Heart right ventricle (tissue), 16 donors: ENCODE data around the gene MAPRE2. TPM values are rescaled to one million over a fixed set of nuclear protein-coding genes. Genes with fewer than 3 reads are reported as not detected.
A peak's percentile ranks its signal among the peaks of the same experiment; 100 is the strongest.

ENCODE experiments used
- ATAC-seq, 8 donors: fragments of 200-7000 bp; cut with Tn5 transposase; one replicate each; pipeline ENCODE4 v1.9.1; 2020; ENCODE audit warnings: mild to moderate bottlenecking in 8 of 8, moderate library complexity in 8 of 8, moderate number of reproducible peaks in 1 of 8
- DNase-seq, 2 donors: peaks; one replicate each; pipeline ENCODE4 v3.0.0-alpha.2; 2020
- H3K27ac ChIP-seq, 10 donors: fragments of 200-600 bp; sonication (generic) in 2 of 10; one replicate each; pipeline versions ENCODE4 v1.5.0 to v1.8.0; 2020 to 2022; ENCODE audit warnings: mild to moderate bottlenecking in 3 of 10
- H3K27me3 ChIP-seq, 7 donors: fragments of 200-600 bp; one replicate each; pipeline ENCODE4 v1.8.0; 2021 to 2022; ENCODE audit warnings: mild to moderate bottlenecking in 2 of 7
- H3K36me3 ChIP-seq, 9 donors: fragments of 200-600 bp; sonication (generic) in 1 of 9; one replicate each; pipeline versions ENCODE4 v1.5.0 to v1.8.0; 2020 to 2022; ENCODE audit warnings: mild to moderate bottlenecking in 2 of 9
- H3K4me1 ChIP-seq, 9 donors: fragments of 200-600 bp; sonication (generic) in 1 of 9; one replicate each; pipeline versions ENCODE4 v1.5.0 to v1.8.0; 2020 to 2022; ENCODE audit warnings: mild to moderate bottlenecking in 4 of 9
- H3K4me3 ChIP-seq, 10 donors: fragments of 200-600 bp; sonication (generic) in 2 of 10; one replicate each; pipeline versions ENCODE4 v1.5.0 to v1.8.0; 2020 to 2022; ENCODE audit warnings: mild to moderate bottlenecking in 7 of 10, moderate library complexity in 2 of 10
- H3K9me3 ChIP-seq, 11 donors: fragments of 200-600 bp in 10 of 11; sonication (generic) in 2 of 11; one replicate each; pipeline versions ENCODE4 v1.5.0 to v1.8.0; 2013 to 2022; ENCODE audit warnings: mild to moderate bottlenecking in 2 of 11, control low read depth in 1 of 11, moderate library complexity in 1 of 11
- WGBS, 2 donors: extraction: QIAGEN DNeasy Blood & Tissue Kit; methylation state at CpG; one replicate each; pipeline ENCODE4 v1.1.7; 2013; ENCODE audit warnings: inconsistent platforms in 1 of 2; 5-methylcytosine and 5-hydroxymethylcytosine counted together
- intact Hi-C, 10 donors: fragments of 100-400 bp; cut with DNase I; formaldehyde crosslinking; loops; one replicate each; pipeline versions ENCODE4 v1.11.1 to v1.14.2; 2022
- polyA plus RNA-seq, 2 donors: library from polyadenylated mRNA; stranded (reverse); fragments of 200-250 nt; gene quantifications; one replicate each; pipeline ENCODE4 v1.2.3, GENCODE V29; 2013
- total RNA-seq, 10 donors: library from RNA; stranded (reverse); fragmentation: NEBNext Ultra II Directional in 3 of 10; extraction: Animal tissue kit (Norgen Biotek cat#: 25700) in 3 of 10; gene quantifications; one replicate each; pipeline versions ENCODE4 v1.2.1 to v1.2.4, GENCODE V29; 2021 to 2023
- TF ChIP-seq, protein P1 (sequence below), 9 donors: fragments of 200-600 bp; sonication (generic) in 2 of 9; IDR thresholded peaks; one replicate each; pipeline versions ENCODE4 v1.5.0 to v1.8.0; 2021 to 2022; ENCODE audit warnings: antibody characterized with exemption in 9 of 9, mild to moderate bottlenecking in 5 of 9, moderate library complexity in 1 of 9
- donor health status: Arrhythmogenic right ventricular cardiomyopathy.
- donor health status: ischemic (EF 13 %, LVEDD 7.1; RV severe dilation, severe dysfunction).
- donor health status: healthy with polysubstance abuse.
- donor health status: DM: no; HTN: yes; CAD: no.
- donor health status: DM: no; HTN: no; CAD: no.
- donor health status: ischemic (EF 25% LVEDD 6.9; RV normal size, moderate dysfunction).
- donor health status: ischemic (EF 25% LVEDD 5.7; RV mildly dilated, moderate dysfunction).
- donor health status: healthy.
- donor health status: DM: yes; HTN: yes; CAD: no.
- donor health status: Ischemic cardiomyopathy.
- donor health status: ischemic (EF 35%, LVEDD 5.7; RV mildly dilated, moderate dysfunction).
- donor health status: nonischemic (EF 11% LVEDD 7.7; RV severe dilation, severe dysfunction).
- donor health status: DM: yes; HTN: yes; CAD: no.
- donor health status: PGD.
- donor health status: ischemic (EF 29% LVEDD 5.4; RV normal size, mild dysfunction).
- donor health status: nonischemic (EF 23%, LVEDD 6.1; RV moderate dilation, normal function).

The MAPRE2 gene
- total and polyA plus RNA-seq, 12 donors: 31.7 to 211 (median 130) TPM

DNA sequence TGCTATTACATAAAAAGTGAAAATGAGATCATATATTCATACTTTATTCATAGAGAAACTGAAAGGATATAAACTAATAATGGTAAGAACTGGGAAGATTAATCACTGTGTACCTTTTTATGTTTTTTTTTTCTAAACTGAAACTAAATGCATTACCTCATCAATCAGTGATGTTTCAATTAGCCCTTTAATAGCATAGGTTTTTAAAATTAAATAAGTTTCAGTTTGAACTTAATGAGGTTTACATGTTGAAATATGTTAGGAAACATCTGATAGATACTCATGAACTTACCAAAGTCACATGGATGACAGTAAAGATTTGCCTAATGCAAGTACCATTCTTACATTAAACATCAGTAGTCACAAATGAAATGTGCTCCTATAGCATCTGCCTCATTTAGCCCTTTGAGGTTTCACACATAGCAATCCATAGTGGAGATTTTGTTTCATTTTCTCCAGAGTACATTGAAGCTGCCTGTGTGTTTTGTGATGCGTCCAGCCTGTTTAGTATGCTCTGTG is 8.9 kb downstream of the MAPRE2 start:
- Histone ChIP-seq H3K36me3 (no peaks in the 10 kb centered on the region), H3K4me1 (peaks cover 23 to 100% (median 76%) of the 10 kb centered on the region in 9 donors), H3K9me3 (no peaks in the 10 kb centered on the region), H3K4me3 (peak overlapping the region in 3 of 10 donors; percentile 4 to 12 (median 10)), H3K27me3 (no peaks in the 10 kb centered on the region), H3K27ac (peak overlapping the region in 9 of 10 donors; percentile 35 to 82 (median 68))
- ATAC-seq: peak in 4 of 8 donors; percentile 4 to 27 (median 25)
- DNase-seq: no peak
- intact Hi-C loops: no loop called here
- 47 to 69% methylated on average over 1 of the region's 1 CpG for WGBS, 2 donors
- TF ChIP-seq, protein P1, sequence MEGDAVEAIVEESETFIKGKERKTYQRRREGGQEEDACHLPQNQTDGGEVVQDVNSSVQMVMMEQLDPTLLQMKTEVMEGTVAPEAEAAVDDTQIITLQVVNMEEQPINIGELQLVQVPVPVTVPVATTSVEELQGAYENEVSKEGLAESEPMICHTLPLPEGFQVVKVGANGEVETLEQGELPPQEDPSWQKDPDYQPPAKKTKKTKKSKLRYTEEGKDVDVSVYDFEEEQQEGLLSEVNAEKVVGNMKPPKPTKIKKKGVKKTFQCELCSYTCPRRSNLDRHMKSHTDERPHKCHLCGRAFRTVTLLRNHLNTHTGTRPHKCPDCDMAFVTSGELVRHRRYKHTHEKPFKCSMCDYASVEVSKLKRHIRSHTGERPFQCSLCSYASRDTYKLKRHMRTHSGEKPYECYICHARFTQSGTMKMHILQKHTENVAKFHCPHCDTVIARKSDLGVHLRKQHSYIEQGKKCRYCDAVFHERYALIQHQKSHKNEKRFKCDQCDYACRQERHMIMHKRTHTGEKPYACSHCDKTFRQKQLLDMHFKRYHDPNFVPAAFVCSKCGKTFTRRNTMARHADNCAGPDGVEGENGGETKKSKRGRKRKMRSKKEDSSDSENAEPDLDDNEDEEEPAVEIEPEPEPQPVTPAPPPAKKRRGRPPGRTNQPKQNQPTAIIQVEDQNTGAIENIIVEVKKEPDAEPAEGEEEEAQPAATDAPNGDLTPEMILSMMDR (IDR thresholded peaks at IDR 0.05): no peak

DNA sequence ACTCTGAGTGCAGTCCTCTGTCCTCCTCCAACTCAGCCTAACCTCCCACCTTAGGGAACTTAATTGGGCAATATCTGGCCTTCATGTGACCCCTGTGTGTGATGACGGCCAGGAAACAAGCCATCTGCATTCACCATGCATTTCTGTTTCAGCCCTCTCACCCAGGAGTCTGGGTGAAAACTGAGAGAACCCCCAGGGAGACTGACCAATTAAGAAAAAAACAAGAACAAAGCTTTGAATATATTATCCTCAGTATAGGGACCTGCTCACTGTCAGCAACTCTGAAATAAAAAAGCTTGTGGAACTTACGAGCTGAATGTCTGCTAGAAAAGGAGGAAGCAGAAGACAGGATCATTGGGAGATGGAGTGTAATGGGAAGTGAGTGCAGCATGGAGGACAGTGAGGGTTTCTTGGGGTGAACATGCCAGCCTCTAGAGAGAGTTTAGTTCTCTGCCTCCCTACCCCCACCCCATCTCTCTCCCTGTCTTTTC is 9.5 kb downstream of the MAPRE2 start:
- peak; percentile 48 to 87 (median 63) for ATAC-seq
- TF ChIP-seq, protein P1 (IDR thresholded peaks at IDR 0.05): no peak
- no peak for DNase-seq
- Histone ChIP-seq H3K27ac (peak overlapping the region; percentile 16 to 82 (median 66)), H3K27me3 (no peaks in the 10 kb centered on the region), H3K4me3 (peak overlapping the region in 3 of 10 donors; percentile 4 to 12 (median 8)), H3K4me1 (peaks cover 23 to 96% (median 69%) of the 10 kb centered on the region in 9 donors), H3K9me3 (no peaks in the 10 kb centered on the region), H3K36me3 (no peaks in the 10 kb centered on the region)
- 16 to 21% methylated on average over 2 of the region's 2 CpGs for WGBS, 2 donors
- intact Hi-C loops: no loop called here

DNA sequence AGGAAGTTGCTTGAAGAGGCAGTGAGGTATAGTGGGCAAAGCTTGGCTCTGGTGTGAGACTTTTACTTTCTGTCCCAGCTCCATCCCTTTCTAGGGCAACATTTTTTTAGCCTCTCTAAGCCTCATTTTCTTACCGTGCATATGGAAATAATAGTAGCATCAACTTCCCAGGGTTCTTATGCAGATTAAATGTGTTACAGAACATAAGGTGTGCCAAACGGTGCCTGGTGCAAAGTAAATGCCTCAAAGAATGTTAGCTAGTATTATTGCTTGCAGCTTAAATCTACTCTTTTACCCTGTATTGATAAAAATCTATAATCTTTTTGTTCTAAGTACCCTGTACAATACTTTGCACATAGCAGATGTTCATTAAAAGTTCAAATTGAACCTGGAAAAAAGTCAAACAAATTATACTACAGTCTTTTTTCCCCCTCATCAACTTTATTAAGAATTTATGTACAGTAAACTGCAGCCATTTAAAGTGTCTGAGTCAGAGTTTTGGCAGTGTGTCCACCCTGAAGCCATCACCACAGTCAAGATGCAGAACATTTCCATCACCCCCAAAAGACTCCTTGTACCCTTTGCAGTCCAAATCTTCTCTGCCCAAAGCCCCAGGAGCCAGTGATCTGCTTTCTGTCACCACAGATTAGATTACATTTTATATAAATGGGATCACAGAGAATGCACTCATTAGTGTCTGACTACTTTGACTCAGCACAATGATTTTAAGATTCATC is 10.6 kb downstream of the MAPRE2 start:
- no peak overlapping the region for H3K4me3 ChIP-seq

DNA sequence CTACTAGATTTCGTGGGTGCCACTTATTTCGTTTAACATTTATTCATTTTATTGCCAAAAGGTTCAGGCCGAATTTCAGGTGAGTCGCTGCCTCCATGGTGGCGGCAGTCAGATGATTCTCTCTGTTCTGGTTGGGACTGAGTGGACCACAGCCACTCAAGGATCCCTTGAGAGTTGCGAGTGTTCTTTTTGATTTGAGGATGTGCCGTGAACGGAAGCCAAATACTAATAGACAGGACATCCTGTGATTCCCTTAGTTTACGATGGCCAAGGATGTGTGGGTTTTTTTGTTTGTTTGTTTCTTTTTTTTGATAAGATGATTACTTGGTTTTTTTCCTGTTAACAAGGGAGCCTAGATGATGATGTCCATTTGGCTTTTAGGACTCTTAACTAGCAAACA is 13.2 kb downstream of the MAPRE2 start:
- DNase-seq: no peak
- Histone ChIP-seq H3K27ac (peak overlapping the region in 2 of 10 donors; percentile 12 to 18), H3K4me3 (no peak overlapping the region), H3K27me3 (no peaks in the 10 kb centered on the region), H3K9me3 (no peaks in the 10 kb centered on the region), H3K36me3 (no peaks in the 10 kb centered on the region), H3K4me1 (peaks cover 11 to 94% (median 61%) of the 10 kb centered on the region in 9 donors)
- ATAC-seq: peak in 2 of 8 donors; percentile 52 to 56
- WGBS, 2 donors: 58 to 69% methylated on average over 9 of the region's 9 CpGs
- intact Hi-C loops: no loop called here
- TF ChIP-seq, protein P1 (IDR thresholded peaks at IDR 0.05): no peak

More for the DNA sequence above, 10.6 kb downstream of the MAPRE2 start:
- no peak for DNase-seq
- Histone ChIP-seq H3K4me1 (peaks cover 17 to 96% (median 60%) of the 10 kb centered on the region in 9 donors), H3K27ac (peak overlapping the region; percentile 16 to 82 (median 66)), H3K27me3 (no peaks in the 10 kb centered on the region), H3K9me3 (no peaks in the 10 kb centered on the region), H3K36me3 (no peaks in the 10 kb centered on the region)
- 60 to 67% methylated on average over 2 of the region's 2 CpGs for WGBS, 2 donors
- TF ChIP-seq, protein P1 (IDR thresholded peaks at IDR 0.05): no peak
- peak in 4 of 8 donors; percentile 50 to 81 (median 56) for ATAC-seq
- intact Hi-C loops: no loop called here
